Adrenal gland (tissue), 12 donors: ENCODE measurements around the gene ELMOD3. TPM values are rescaled to one million over a fixed set of nuclear protein-coding genes. Genes with fewer than 3 reads are reported as not detected.
"Not testable (repeated sequence)": the region's sequence is repeated elsewhere in the genome, so short reads cannot be mapped to it uniquely, and the experiment has no call there.

ENCODE experiments used
- DNase-seq, 7 donors: peaks; one replicate each; pipeline ENCODE4 v3.0.0-alpha.2; 2019 to 2020
- H3K27ac ChIP-seq, 5 donors: fragments of 200-600 bp; sonication (generic) in 4 of 5; 1 replicate in 3 of 5; 2 replicates in 2 of 5; pipeline versions ENCODE4 v1.5.1 to v1.8.0; 2016 to 2020; ENCODE audit warnings: mild to moderate bottlenecking in 1 of 5
- H3K27me3 ChIP-seq: fragments of 200-600 bp; 2 replicates; pipeline ENCODE4 v1.8.0; 2021
- H3K36me3 ChIP-seq, 2 donors: fragments of 200-600 bp; replicated peaks in 1 of 2; 1 replicate in 1 of 2; 2 replicates in 1 of 2; pipeline versions ENCODE4 v1.5.1 to v1.8.0; 2018 to 2022
- H3K4me1 ChIP-seq, 2 donors: fragments of 200-600 bp; replicated peaks in 1 of 2; 1 replicate in 1 of 2; 2 replicates in 1 of 2; pipeline versions ENCODE4 v1.5.1 to v1.8.0; 2018 to 2021
- H3K4me3 ChIP-seq, 4 donors: fragments of 200-600 bp; sonication (generic) in 3 of 4; one replicate each; pipeline ENCODE4 v1.5.1; 2016 to 2018
- H3K9me3 ChIP-seq, 3 donors: fragments of 200-600 bp; sonication (generic) in 1 of 3; replicated peaks in 1 of 3; 1 replicate in 2 of 3; 2 replicates in 1 of 3; pipeline versions ENCODE4 v1.5.1 to v1.8.0; 2016 to 2021
- POLR2A ChIP-seq, 2 donors: fragments of 450-650 bp; IDR thresholded peaks; one replicate each; pipeline ENCODE4 v1.6.1; 2017; ENCODE audit warnings: antibody characterized with exemption in 2 of 2, mild to moderate bottlenecking in 2 of 2, moderate library complexity in 1 of 2
- WGBS, 4 donors: extraction: QIAGEN DNeasy Blood & Tissue Kit in 2 of 4; methylation state at CpG; one replicate each; pipeline versions ENCODE4 v1.1.5 to v1.1.7; 2013 to 2017; 5-methylcytosine and 5-hydroxymethylcytosine counted together
- intact Hi-C, 2 donors: fragments of 100-400 bp; cut with DNase I; formaldehyde crosslinking; loops; one replicate each; pipeline versions ENCODE4 v1.14.1 to v1.15.0; 2022 to 2023
- polyA plus RNA-seq, 3 donors: library from polyadenylated mRNA; stranded (reverse); fragments of 200-250 nt in 2 of 3; fragments of 350-450 nt in 1 of 3; fragmentation: Illumina TruSeq in 1 of 3; extraction: RNeasy Lipid Tissue Mini Kit (QIAGEN cat#74804) in 1 of 3; gene quantifications; one replicate each; pipeline ENCODE4 v1.2.3, GENCODE V29; 2013 to 2014
- small RNA-seq, 2 donors: library from RNA; depleted of rRNA; stranded (forward); fragments of <200 nt; gene quantifications; one replicate each; pipeline ENCODE3, GENCODE V24; 2016
- total RNA-seq, 9 donors: library from RNA; depleted of rRNA in 4 of 9; stranded (reverse); fragments of >200 nt in 4 of 9; fragments of 120-200 nt in 1 of 9; fragmentation: NEBNext Ultra II Directional in 1 of 9; extraction: Animal tissue kit (Norgen Biotek cat#: 25700) in 1 of 9; gene quantifications; one replicate each; pipeline versions ENCODE4 v1.1.0 to v1.2.4, GENCODE V29; 2013 to 2023
- TF ChIP-seq, protein P1 (sequence below), 6 experiments: fragments of 450-650 bp in 4 of 6; fragments of 200-600 bp in 2 of 6; sonication (generic) in 1 of 6; IDR thresholded peaks; 1 replicate in 5 of 6; 2 replicates in 1 of 6; pipeline versions ENCODE4 v1.5.1 to v1.8.0; 2016 to 2021; ENCODE audit warnings: antibody characterized with exemption in 6 of 6, mild to moderate bottlenecking in 2 of 6, moderate library complexity in 1 of 6
- donor health status: healthy with polysubstance abuse.
- donor health status: Bipolar disorder and iron deficiency.
- donor health status: DM: yes; HTN: yes; CAD: no.
- donor health status: DM: no; HTN: no; CAD: no.
- donor health status: DM: no; HTN: no; CAD: no.
- donor health status: DM: yes; HTN: yes; CAD: no.

Gene ELMOD3
- total and polyA plus RNA-seq, 12 donors = 12.3 to 69.0 (median 27.3) TPM

GRCh38 chr2:85439025-85439472, 84.5 kb downstream of the ELMOD3 start:
- Histone ChIP-seq H3K27me3 (no peaks in the 10 kb centered on the region), H3K9me3 (no peaks in the 10 kb centered on the region), H3K4me3 (no peak overlapping the region), H3K27ac (peak overlapping the region; percentile 80 to 100 (median 88)), H3K4me1 (peaks cover 29 to 34% of the 10 kb centered on the region in 2 donors), H3K36me3 (no peaks in the 10 kb centered on the region)
- DNase-seq = no peak
- WGBS, 4 donors = 78 to 86% (median 81%) methylated on average over 6 of the region's 6 CpGs
- TF ChIP-seq POLR2A (IDR thresholded peaks at IDR 0.05) = no peak
- TF ChIP-seq, protein P1, sequence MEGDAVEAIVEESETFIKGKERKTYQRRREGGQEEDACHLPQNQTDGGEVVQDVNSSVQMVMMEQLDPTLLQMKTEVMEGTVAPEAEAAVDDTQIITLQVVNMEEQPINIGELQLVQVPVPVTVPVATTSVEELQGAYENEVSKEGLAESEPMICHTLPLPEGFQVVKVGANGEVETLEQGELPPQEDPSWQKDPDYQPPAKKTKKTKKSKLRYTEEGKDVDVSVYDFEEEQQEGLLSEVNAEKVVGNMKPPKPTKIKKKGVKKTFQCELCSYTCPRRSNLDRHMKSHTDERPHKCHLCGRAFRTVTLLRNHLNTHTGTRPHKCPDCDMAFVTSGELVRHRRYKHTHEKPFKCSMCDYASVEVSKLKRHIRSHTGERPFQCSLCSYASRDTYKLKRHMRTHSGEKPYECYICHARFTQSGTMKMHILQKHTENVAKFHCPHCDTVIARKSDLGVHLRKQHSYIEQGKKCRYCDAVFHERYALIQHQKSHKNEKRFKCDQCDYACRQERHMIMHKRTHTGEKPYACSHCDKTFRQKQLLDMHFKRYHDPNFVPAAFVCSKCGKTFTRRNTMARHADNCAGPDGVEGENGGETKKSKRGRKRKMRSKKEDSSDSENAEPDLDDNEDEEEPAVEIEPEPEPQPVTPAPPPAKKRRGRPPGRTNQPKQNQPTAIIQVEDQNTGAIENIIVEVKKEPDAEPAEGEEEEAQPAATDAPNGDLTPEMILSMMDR (IDR thresholded peaks at IDR 0.05) = peak in 1 of 6 experiments; percentile 2
- intact Hi-C loops = loop anchor here (5.0 kb wide), 1 partner anchor 98 kb away; the partner anchor contains the start of gene MAT2A (in 2 of the 2)

DNA sequence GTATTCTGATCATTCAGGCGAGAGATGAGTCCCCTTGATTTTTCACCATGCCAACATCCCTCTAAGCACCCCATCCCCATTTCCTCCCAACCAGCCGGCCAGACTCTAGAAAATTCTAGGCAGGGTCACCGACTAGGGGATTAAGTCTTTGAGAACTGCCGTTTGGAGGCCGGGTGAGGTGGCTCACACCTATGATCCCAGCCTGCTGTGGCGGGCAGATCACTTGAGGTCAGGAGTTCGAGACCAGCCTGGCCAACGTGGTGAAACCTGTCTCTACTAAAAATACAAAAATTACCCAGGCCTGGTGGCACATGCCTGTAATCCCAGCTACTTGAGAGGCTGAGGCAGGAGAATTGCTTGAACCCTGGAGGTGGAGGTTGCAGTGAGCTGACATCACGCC, 85.0 kb downstream of the ELMOD3 start:
- intact Hi-C loops = loop anchor here (5.0 kb wide), 1 partner anchor 98 kb away; the partner anchor contains the start of gene MAT2A (in 2 of the 2)
- not testable (repeated sequence) for H3K9me3 ChIP-seq, H3K27me3 ChIP-seq, DNase-seq, H3K4me3 ChIP-seq, H3K36me3 ChIP-seq
- Histone ChIP-seq H3K4me1 (peaks cover 24 to 30% of the 10 kb centered on the region in 2 donors), H3K27ac (peak overlapping the region in 2 of 5 donors; percentile 98 to 100)
- WGBS, 4 donors = 93 to 94% (median 94%) methylated on average over 6 to 9 of the region's 9 CpGs

- H3K36me3 ChIP-seq = no peaks in the 10 kb centered on the region
- no peak overlapping the region for H3K4me3 ChIP-seq
- H3K9me3 ChIP-seq = no peaks in the 10 kb centered on the region
- peaks cover 26 to 34% of the 10 kb centered on the region in 2 donors for H3K4me1 ChIP-seq
- 88 to 91% (median 89%) methylated on average over 7 of the region's 7 CpGs for WGBS, 4 donors
- H3K27me3 ChIP-seq = no peaks in the 10 kb centered on the region
- no peak for DNase-seq
- intact Hi-C loops = loop anchor here (5.0 kb wide), 1 partner anchor 97 kb away; the partner anchor contains the start of gene MAT2A (in 2 of the 2)
- H3K27ac ChIP-seq = peak overlapping the region in 1 of 5 donors; percentile 98
- no peak for TF ChIP-seq POLR2A (IDR thresholded peaks at IDR 0.05)
- TF ChIP-seq, protein P1 (IDR thresholded peaks at IDR 0.05) = no peak
Observed at GRCh38 chr2:85439986-85440385, 85.4 kb downstream of the ELMOD3 start.

GRCh38 chr2:85440729-85441128, 86.2 kb downstream of the ELMOD3 start:
- intact Hi-C loops = no loop called here
- no peak for DNase-seq
- no peaks in the 10 kb centered on the region for H3K27me3 ChIP-seq
- H3K4me3 ChIP-seq = no peak overlapping the region
- peaks cover 34 to 42% of the 10 kb centered on the region in 2 donors for H3K4me1 ChIP-seq
- H3K9me3 ChIP-seq = no peaks in the 10 kb centered on the region
- no peaks in the 10 kb centered on the region for H3K36me3 ChIP-seq
- WGBS, 4 donors = 81 to 86% (median 83%) methylated on average over 5 of the region's 5 CpGs
- no peak overlapping the region for H3K27ac ChIP-seq
- TF ChIP-seq, protein P1 (IDR thresholded peaks at IDR 0.05) = no peak
- TF ChIP-seq POLR2A (IDR thresholded peaks at IDR 0.05) = no peak

Small RNAs within 50 kb of the gene (small RNA-seq; reads per million reads assigned to genes)
- gene AC062037.1 (0 reads per million in 2 donors), gene AC062037.2 (0 reads per million in 2 donors), gene RF00019 (0 reads per million in 2 donors), gene RN7SL113P (0 reads per million in 2 donors)

Other genes with a start within 250 kb of the ELMOD3 start
- 1 to 10 TPM in 8 of 9 donors, under 1 TPM in 1; 0.36 to 6.3 (median 2.9) TPM for gene TCF7L1, start 221.4 kb upstream of the ELMOD3 start, total RNA-seq
- gene TCF7L1, start 221.4 kb upstream of the ELMOD3 start, polyA plus RNA-seq = 1 to 10 TPM; 2.1 to 8.9 (median 6.1) TPM
- gene TGOLN2, start 26.8 kb upstream of the ELMOD3 start, total RNA-seq = 100 to 1,000 TPM in 8 of 9 donors, 10 to 100 TPM in 1; 72.8 to 186 (median 143) TPM
- 10 to 100 TPM; 14.8 to 94.4 (median 25.0) TPM for gene TGOLN2, start 26.8 kb upstream of the ELMOD3 start, polyA plus RNA-seq
- 100 to 1,000 TPM in 7 of 9 donors, 10 to 100 TPM in 2; 70.3 to 178 (median 131) TPM for gene RETSAT, start 241 bp upstream of the ELMOD3 start, total RNA-seq
- 100 to 1,000 TPM in 1 of 3 donors, 10 to 100 TPM in 2; 26.1 to 209 (median 60.7) TPM for gene RETSAT, start 241 bp upstream of the ELMOD3 start, polyA plus RNA-seq
- gene CAPG, start 55.6 kb downstream of the ELMOD3 start, total RNA-seq = 100 to 1,000 TPM in 1 of 9 donors, 10 to 100 TPM in 8; 11.6 to 104 (median 39.6) TPM
- gene CAPG, start 55.6 kb downstream of the ELMOD3 start, polyA plus RNA-seq = 100 to 1,000 TPM in 1 of 3 donors, 10 to 100 TPM in 2; 13.8 to 192 (median 71.2) TPM
- 1 to 10 TPM in 1 of 9 donors, under 1 TPM in 3, not detected in 5; 0.61 to 1.4 (median 0.71) TPM for gene SH2D6, start 63.9 kb downstream of the ELMOD3 start, total RNA-seq
- gene SH2D6, start 63.9 kb downstream of the ELMOD3 start, polyA plus RNA-seq = 1 to 10 TPM in 2 of 3 donors, under 1 TPM in 1; 0.53 to 4.2 (median 1.3) TPM
- gene MAT2A, start 184.4 kb downstream of the ELMOD3 start, total RNA-seq = 100 to 1,000 TPM in 7 of 9 donors, 10 to 100 TPM in 2; 87.3 to 429 (median 175) TPM
- 100 to 1,000 TPM in 1 of 3 donors, 10 to 100 TPM in 2; 41.1 to 237 (median 75.9) TPM for gene MAT2A, start 184.4 kb downstream of the ELMOD3 start, polyA plus RNA-seq
- 10 to 100 TPM; 24.8 to 85.2 (median 48.4) TPM for gene GGCX, start 206.7 kb downstream of the ELMOD3 start, total RNA-seq
- gene GGCX, start 206.7 kb downstream of the ELMOD3 start, polyA plus RNA-seq = 10 to 100 TPM; 14.9 to 28.4 (median 19.2) TPM
- 10 to 100 TPM in 7 of 9 donors, 1 to 10 TPM in 2; 8.0 to 68.9 (median 42.3) TPM for gene VAMP8, start 222.8 kb downstream of the ELMOD3 start, total RNA-seq
- gene VAMP8, start 222.8 kb downstream of the ELMOD3 start, polyA plus RNA-seq = 100 to 1,000 TPM in 1 of 3 donors, 10 to 100 TPM in 2; 47.2 to 108 (median 51.5) TPM
- gene VAMP5, start 229.7 kb downstream of the ELMOD3 start, total RNA-seq = 100 to 1,000 TPM in 2 of 9 donors, 10 to 100 TPM in 7; 30.2 to 122 (median 70.5) TPM
- 100 to 1,000 TPM in 2 of 3 donors, 10 to 100 TPM in 1; 37.7 to 130 (median 118) TPM for gene VAMP5, start 229.7 kb downstream of the ELMOD3 start, polyA plus RNA-seq
- 100 to 1,000 TPM in 8 of 9 donors, 10 to 100 TPM in 1; 93.8 to 249 (median 175) TPM for gene RNF181, start 241.0 kb downstream of the ELMOD3 start, total RNA-seq
- gene RNF181, start 241.0 kb downstream of the ELMOD3 start, polyA plus RNA-seq = 100 to 1,000 TPM; 130 to 295 (median 214) TPM
- gene TMEM150A, start 247.9 kb downstream of the ELMOD3 start, total RNA-seq = 10 to 100 TPM; 13.8 to 31.2 (median 21.3) TPM
- 10 to 100 TPM; 11.6 to 79.1 (median 61.4) TPM for gene TMEM150A, start 247.9 kb downstream of the ELMOD3 start, polyA plus RNA-seq